PC-3 (cell line): ENCODE measurements around the gene RPLP2.

Experiments used
- CTCF ChIP-seq: fragments of 300-600 bp; sonication (generic); conservative IDR thresholded peaks from 2 replicates; pipeline ENCODE4 v1.5.1; 2017; ENCODE audit warnings: antibody characterized with exemption, low read depth, mild to moderate bottlenecking, low read length
- EZH2 ChIP-seq: fragments of 300-600 bp; sonication (generic); IDR thresholded peaks from one replicate; pipeline ENCODE4 v1.6.1; 2017; ENCODE audit warnings: antibody characterized with exemption, mild to moderate bottlenecking, low read length; ENCODE audit not compliant: unreplicated experiment
- EZH2phosphoT487 ChIP-seq: fragments of 300-600 bp; sonication (generic); IDR thresholded peaks from 2 replicates; pipeline ENCODE4 v1.6.1; 2018; ENCODE audit warnings: mild to moderate bottlenecking, antibody characterized with exemption, low read length, borderline replicate concordance

GRCh38 chr11:792535-792821 is 17.3 kb upstream of the RPLP2 start:
- TF ChIP-seq CTCF (no peak), EZH2 (no peak), EZH2phosphoT487 (no peak)
